Calu3 (cell line): ENCODE data around the gene FGFRL1. TPM values are rescaled to one million over a fixed set of nuclear protein-coding genes. Genes with fewer than 3 reads are reported as not detected.

ENCODE experiments used
- BruUV-seq: library from RNA; stranded (reverse); fragments of 400-500 nt; replicated peaks from 2 replicates; lab custom pipeline; 2021; lab: Mats Ljungman, UMichigan
- CTCF ChIA-PET: fragments of 300-600 bp; sonication (Branson Sonifier 250); formaldehyde crosslinking; loops from one replicate; lab custom pipeline; 2022; ENCODE audit warnings: antibody characterized with exemption; lab: Charles Lee
- DNase-seq: peaks from one replicate; pipeline ENCODE4 v3.0.0; 2022
- H3K27ac Mint-ChIP-seq: one replicate; pipeline ENCODE4 v1.8.0; 2022; ENCODE audit warnings: mixed read lengths; ENCODE audit not compliant: unreplicated experiment
- H3K27me3 Mint-ChIP-seq: one replicate; pipeline ENCODE4 v1.8.0; 2022; ENCODE audit warnings: mixed read lengths; ENCODE audit not compliant: unreplicated experiment
- H3K36me3 Mint-ChIP-seq: one replicate; pipeline ENCODE4 v1.8.0; 2022; ENCODE audit warnings: mild to moderate bottlenecking, moderate library complexity, mixed read lengths; ENCODE audit not compliant: insufficient read depth, unreplicated experiment
- H3K4me1 Mint-ChIP-seq: one replicate; pipeline ENCODE4 v1.8.0; 2022; ENCODE audit warnings: mild to moderate bottlenecking, low read depth, mixed read lengths; ENCODE audit not compliant: unreplicated experiment
- H3K4me3 Mint-ChIP-seq: one replicate; pipeline ENCODE4 v1.8.0; 2022; ENCODE audit warnings: mild to moderate bottlenecking, low read depth, moderate library complexity, mixed read lengths; ENCODE audit not compliant: unreplicated experiment
- H3K9me3 Mint-ChIP-seq: one replicate; pipeline ENCODE4 v1.8.0; 2022; ENCODE audit warnings: low read depth, mixed read lengths; ENCODE audit not compliant: unreplicated experiment
- CTCF ChIP-seq: fragments of 200-600 bp; IDR thresholded peaks from one replicate; pipeline ENCODE4 v1.8.0; 2022; ENCODE audit warnings: antibody characterized with exemption; ENCODE audit not compliant: unreplicated experiment
- intact Hi-C: fragments of 100-400 bp; cut with micrococcal nuclease; formaldehyde crosslinking; loops from one replicate; pipeline ENCODE4 v1.10.0; 2022; ENCODE audit not compliant: unreplicated experiment
- total RNA-seq: library from RNA; stranded (reverse); gene quantifications from 2 replicates; pipeline ENCODE4 v1.2.3, GENCODE V29; 2022

FGFRL1 gene
- total RNA-seq, 1 experiment from 2014 or later = 43.2 TPM

GRCh38 chr4:1031346-1031745 is 19.9 kb downstream of the FGFRL1 start:
- Mint-ChIP-seq H3K27me3 (no peaks in the 10 kb centered on the region), H3K36me3 (peaks cover 17% of the 10 kb centered on the region), H3K27ac (no peak overlapping the region), H3K4me3 (no peak overlapping the region), H3K9me3 (no peaks in the 10 kb centered on the region), H3K4me1 (no peaks in the 10 kb centered on the region)
- CTCF ChIA-PET = no interaction called here
- intact Hi-C loops = no loop called here
- no peak for TF ChIP-seq CTCF
- no peak for DNase-seq
- BruUV-seq = no TSS peak

GRCh38 chr4:1031956-1032795 is 20.8 kb downstream of the FGFRL1 start:
- Mint-ChIP-seq H3K4me3 (no peak overlapping the region), H3K4me1 (no peaks in the 10 kb centered on the region), H3K9me3 (no peaks in the 10 kb centered on the region), H3K36me3 (peaks cover 10% of the 10 kb centered on the region), H3K27ac (no peak overlapping the region), H3K27me3 (no peaks in the 10 kb centered on the region)
- DNase-seq = peak; percentile 38
- CTCF ChIA-PET = no interaction called here
- intact Hi-C loops = no loop called here
- TF ChIP-seq CTCF = no peak
- BruUV-seq = no TSS peak

GRCh38 chr4:1032861-1033260 is 21.4 kb downstream of the FGFRL1 start:
- no peak for DNase-seq
- Mint-ChIP-seq H3K9me3 (no peaks in the 10 kb centered on the region), H3K4me1 (no peaks in the 10 kb centered on the region), H3K4me3 (no peak overlapping the region), H3K36me3 (peaks cover 6% of the 10 kb centered on the region), H3K27ac (no peak overlapping the region), H3K27me3 (no peaks in the 10 kb centered on the region)
- intact Hi-C loops = no loop called here
- no TSS peak for BruUV-seq
- TF ChIP-seq CTCF = no peak
- CTCF ChIA-PET = no interaction called here

- H3K9me3 Mint-ChIP-seq = no peaks in the 10 kb centered on the region
- DNase-seq = no peak
- intact Hi-C loops = no loop called here
- H3K4me3 Mint-ChIP-seq = no peak overlapping the region
- no TSS peak for BruUV-seq
- no peaks in the 10 kb centered on the region for H3K4me1 Mint-ChIP-seq
- H3K36me3 Mint-ChIP-seq = no peaks in the 10 kb centered on the region
- no peak for TF ChIP-seq CTCF
- H3K27ac Mint-ChIP-seq = no peak overlapping the region
- CTCF ChIA-PET = no interaction called here
- no peaks in the 10 kb centered on the region for H3K27me3 Mint-ChIP-seq
Observed at GRCh38 chr4:1033840-1034551, 22.6 kb downstream of the FGFRL1 start.
